Hippocampal formation (tissue), 2 donors: ENCODE data around the gene RBM10.
"Not testable (repeated sequence)": the region's sequence is repeated elsewhere in the genome, so short reads cannot be mapped to it uniquely, and the experiment has no call there.

ENCODE experiments used
- DNase-seq, 2 donors: peaks; one replicate each; lab custom pipeline; 2025; lab: John Stamatoyannopoulos, UW

Gene RBM10, protein sequence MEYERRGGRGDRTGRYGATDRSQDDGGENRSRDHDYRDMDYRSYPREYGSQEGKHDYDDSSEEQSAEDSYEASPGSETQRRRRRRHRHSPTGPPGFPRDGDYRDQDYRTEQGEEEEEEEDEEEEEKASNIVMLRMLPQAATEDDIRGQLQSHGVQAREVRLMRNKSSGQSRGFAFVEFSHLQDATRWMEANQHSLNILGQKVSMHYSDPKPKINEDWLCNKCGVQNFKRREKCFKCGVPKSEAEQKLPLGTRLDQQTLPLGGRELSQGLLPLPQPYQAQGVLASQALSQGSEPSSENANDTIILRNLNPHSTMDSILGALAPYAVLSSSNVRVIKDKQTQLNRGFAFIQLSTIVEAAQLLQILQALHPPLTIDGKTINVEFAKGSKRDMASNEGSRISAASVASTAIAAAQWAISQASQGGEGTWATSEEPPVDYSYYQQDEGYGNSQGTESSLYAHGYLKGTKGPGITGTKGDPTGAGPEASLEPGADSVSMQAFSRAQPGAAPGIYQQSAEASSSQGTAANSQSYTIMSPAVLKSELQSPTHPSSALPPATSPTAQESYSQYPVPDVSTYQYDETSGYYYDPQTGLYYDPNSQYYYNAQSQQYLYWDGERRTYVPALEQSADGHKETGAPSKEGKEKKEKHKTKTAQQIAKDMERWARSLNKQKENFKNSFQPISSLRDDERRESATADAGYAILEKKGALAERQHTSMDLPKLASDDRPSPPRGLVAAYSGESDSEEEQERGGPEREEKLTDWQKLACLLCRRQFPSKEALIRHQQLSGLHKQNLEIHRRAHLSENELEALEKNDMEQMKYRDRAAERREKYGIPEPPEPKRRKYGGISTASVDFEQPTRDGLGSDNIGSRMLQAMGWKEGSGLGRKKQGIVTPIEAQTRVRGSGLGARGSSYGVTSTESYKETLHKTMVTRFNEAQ

DNA sequence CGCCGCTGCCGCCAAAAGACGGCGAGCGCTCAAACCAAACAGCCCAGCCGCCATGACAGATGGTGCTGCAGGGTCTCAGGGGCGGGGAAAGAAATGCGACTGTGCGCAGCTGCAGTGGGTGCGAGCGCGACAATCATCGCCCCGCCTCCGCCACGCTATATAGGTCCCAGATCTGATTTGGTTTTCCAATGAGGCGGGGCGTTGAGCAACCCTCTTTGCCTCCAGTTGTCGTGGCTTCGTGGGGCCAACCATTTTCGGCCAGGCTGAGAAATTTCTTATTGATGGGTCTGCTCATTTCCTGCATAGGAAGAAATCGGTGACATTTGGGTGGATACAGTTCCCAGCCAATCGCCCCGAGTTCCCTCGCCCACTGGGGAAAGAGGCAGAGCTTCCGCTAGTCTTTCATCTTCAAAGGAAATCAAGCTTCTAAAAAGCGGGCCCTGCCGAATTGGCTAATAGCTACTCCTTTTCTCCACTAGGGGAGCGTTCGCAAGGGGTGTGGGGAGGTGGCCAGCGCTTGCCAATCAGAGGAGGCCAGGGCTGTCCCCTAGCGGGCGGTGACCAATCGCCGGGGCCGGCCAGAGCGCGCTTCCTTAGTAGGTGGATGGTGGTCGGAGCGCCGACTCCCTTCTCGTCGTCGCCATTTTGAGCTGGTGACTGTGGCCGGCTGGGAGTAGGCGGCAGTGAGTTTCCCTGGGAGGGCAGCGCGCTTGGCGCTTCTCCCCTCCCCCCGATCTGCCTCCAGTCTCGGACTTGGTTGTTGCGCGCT, at the start of gene RBM10, which contains the start of gene NDUFB11:
TSS of gene RBM10 (plus strand) at position 596 of the 769 bp plus-strand sequence. CDS start 2,261 bp downstream, outside the sequence.
TSS of gene NDUFB11 (minus strand) at position 77 of the 769 bp plus-strand sequence. CDS start at position 54, 23 bp downstream.
- peak; percentile 83 to 87 for DNase-seq

DNA sequence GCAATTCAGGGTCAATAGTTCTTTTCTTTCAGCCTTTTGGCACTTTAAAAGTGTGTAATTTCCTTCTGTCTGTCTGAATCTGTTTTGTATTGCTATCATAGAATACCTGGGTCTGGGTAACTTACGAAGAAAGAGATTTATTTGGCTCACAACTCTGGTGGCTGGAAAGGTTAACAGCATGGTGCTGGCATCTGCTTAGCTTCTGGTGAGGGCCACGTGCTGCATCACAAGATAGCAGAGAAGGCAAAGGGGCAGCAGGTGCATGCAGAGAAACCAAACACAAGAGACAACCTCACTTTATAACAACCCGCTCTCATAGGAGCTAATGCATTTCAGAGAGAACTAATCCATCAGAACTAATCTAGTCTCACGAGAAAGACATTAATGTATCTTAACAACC, 48.0 kb upstream of the RBM10 start:
- DNase-seq, result no peak

DNA sequence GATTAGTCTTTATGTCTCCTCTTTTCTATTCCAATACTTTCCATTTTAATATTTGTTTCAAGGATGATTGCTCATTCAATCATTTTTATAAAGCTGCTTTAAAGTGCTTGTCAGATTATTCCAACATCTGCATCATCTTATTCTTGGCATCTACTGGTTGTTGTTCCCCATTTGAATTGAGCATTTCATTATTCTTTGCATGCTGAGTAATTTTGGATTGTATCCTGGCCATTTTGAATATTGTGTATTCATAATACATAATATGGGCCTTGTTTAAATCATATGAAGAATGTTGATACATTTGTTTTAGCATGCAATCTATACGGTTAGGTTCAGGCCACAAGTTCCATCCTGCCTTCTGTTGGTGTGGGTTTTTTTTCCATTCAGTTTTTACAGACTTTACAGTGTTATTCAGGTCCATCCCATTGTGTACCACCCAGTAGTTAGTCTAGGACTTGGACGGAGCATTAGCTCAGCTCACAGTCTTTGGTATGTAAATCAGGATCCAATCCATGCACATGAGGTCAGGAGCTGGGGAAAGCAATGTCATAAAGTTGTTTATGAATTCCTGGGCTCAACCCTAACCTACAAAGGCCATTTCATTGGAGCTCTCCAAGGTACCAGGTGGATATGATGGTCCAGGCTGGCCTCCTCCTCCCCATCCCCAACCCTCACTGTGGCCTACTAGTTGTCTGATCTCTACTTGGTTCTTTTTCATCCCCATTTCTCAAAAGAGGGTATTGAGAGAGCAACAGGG, 46.5 kb upstream of the RBM10 start:
- DNase-seq, result no peak

DNA sequence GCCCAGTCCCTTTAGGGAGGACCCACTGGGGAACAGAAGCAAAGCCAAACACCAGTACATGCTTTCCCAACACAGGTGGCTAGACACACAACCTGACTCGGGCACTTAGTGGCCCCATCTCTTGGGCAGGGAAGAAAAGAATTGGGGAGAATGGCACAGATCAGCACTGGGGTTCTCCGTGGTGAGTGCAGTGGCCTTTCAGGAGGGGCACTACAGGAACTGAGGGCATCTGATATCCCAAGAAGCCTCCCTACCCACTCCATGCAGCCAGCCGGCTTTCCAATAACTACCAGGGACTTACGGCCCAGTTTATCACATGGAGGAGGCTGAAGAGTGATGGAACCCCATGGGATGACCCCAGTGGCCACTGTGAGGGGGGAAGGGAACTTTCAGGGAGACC, 43.8 kb upstream of the RBM10 start:
- no peak for DNase-seq

GRCh38 chrX:47110936-47111615, 33.9 kb upstream of the RBM10 start:
- DNase-seq, result not testable (repeated sequence)

DNA sequence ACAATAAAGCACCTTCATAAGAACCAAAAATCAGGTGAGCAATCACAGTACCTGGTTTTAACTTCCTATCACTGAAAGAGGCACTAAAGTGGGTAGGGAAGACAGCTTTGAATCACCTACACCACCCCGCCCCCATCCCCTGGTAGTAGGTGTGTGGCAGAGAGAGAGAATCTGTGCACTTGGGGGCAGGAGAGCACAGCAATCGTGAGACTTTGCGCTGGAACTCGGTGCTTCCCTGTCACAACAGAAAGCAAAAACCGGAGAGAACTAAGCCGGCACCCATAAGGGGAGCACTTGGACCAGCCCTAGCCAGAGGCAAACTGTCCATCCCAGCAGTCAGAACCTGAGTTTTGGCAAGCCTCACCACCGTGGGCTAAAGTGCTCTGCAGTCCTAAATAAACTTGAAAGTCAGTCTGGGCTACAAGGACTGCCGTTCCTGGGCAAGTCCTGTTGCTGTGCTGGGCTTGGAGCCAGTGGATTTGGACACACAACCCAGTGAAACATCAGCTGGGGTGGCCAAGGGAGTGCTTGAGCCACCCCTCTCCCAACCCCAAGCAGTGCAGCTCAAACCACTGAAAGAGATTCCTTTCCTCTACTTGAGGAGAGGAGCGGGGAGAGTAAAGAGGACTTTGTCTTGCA, 32.6 kb upstream of the RBM10 start:
- no peak for DNase-seq

DNA sequence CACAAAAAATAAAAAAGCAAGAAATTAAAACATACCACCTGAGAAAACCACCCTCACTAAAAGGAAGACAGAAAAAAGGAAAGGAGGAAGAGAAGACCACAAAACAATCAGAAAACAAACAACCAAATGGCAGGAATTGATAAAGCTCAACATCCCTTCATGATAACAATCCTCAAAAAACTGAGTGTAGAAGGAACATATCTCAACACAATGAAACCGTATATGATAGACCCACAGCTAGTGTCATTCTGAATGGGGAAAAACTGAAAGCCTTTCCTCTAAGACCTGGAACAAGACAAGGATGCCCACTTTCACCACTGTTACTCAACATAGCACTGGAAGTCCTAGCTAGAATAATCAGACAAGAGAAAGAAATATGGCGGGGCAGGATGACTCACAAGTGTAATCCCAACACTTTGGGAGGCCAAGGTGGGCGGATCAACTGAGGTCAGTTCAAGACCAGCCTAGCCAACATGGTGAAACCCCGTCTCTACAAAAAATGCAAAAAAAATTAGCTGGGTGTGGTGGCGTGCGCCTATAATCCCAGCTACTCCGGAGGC, 28.4 kb upstream of the RBM10 start:
- not testable (repeated sequence) for DNase-seq

- not testable (repeated sequence) for DNase-seq
These were observed 20.6 kb upstream of the RBM10 start for GRCh38 chrX:47124466-47124865.

DNA sequence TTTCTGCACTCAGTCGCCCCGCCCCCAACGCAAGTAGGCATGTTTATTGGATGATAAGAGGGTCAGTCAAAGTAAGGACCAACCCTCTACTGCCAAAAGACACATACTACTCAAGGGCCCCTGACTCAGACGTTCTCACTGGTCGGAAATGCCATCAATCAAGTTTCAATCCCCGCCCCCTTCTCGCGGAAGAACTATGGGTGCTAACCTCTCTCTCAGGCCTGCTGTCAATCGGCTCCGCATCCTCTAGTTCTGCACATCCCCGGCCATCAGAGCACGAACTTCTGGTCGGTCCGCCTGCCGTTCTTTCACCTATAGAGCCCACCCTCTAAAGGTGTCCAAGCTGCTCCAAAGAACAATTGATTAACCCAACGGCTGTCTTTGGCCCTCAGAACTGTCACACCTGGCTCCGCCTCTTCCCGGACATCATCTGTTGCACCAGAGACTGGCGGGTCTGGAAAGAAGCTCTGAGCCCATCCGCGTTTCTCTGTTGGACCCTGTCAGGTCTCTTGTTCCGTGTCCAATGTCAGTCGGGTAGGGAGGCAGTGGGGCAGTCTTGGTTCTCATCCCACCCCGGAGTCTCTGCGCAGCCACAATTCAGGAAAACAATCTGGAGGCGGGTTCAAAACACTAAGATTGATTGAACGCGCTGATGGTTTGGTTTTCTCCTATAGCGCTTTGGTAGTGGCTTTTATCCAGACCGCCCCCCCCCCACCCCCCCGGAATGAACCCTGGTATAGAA, 15.7 kb upstream of the RBM10 start:
- peak; percentile 81 to 86 for DNase-seq

GRCh38 chrX:47129899-47130358, 15.1 kb upstream of the RBM10 start:
- DNase-seq, result no peak

DNA sequence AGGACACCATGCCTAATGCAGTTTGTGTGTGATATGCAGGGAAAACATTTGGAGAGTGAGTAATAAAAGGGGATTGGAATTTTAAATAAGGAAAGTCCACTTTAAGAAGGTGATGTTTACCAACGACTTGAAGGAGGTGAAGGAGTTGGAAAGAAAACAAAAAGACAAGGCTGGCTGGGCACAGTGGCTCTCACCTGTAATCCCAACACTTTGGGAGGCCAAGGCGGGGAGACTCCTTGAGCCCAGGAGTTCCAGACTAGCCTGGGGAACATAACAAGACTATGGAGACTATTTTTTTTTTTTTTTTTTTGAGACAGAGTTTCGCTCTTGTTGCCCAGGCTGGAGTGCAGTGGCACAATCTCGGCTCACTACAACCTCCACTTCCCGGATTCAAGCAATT, 11.5 kb upstream of the RBM10 start:
- DNase-seq, result no peak

DNA sequence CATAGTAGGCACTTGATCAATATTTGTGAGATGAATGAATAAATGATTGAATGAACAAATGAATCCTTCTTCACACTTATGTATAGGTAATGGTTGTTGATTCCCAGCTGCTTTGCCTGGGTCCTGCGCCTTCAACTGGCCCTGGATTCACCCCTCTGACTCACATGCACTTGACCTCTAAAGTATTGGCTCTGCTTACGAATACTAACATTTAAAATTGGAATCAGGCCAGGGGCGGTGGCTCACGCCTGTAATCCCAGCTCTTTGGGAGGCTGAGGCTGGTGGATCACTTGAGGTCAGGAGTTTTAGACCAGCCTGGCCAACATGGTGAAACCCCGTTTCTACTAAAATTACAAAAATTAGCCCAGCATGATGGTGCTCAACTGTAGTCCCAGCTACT, 9.4 kb upstream of the RBM10 start:
- not testable (repeated sequence) for DNase-seq

DNA sequence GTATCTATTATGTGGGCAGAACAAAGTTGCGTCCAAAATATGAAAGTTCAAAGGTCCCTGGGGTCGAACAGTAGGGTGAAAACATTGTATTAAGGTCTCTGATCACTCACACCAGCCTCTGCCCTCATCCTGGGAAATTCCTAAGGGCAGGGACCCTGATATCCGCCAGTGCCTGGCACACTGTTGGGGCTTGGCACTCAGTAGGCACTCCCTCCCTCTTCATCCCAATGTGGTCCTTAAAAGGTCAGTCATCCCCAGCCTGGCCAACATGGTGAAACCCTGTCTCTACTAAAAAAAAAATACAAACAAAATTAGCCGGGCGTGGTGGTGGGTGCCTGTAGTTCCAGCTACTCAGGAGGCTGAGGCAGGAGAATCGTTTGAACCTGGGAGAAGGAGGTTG, 6.8 kb upstream of the RBM10 start:
- no peak for DNase-seq

DNA sequence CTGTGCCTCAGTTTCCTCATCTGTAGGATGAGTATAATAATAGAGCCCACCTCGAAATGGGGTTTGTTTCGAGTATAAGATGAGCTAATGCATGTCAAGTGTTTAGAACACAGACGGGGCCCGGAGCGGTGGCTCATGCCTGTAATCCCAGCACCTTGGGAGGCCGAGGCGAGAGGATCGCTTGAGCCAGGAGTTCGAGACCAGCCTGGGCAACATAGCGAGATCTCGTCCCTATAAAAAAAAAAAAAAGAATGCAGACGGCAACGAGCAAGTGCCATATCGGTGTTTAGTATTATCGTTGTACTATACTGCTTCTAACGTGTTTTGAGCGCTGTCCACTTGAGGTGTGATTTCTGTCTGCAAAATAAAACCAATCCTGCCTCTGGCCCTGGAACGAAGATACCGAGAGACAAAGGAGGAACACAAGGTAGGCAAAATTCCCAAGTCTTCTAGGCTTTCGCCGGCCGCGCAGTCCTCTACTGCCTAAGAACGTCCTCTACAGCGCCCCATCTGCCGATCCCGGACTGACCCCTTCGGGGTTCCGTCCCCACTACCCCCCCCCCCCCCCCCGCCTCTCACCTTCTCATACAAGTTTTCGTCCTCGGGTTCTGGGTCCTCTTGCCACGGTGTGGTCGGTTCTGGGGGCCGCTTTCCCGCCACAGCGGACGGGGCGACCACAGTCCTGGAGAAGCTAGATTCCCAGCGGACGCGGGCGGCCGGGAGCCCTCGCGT, 961 bp upstream of the RBM10 start:
- peak; percentile 42 to 81 for DNase-seq

GRCh38 chrX:47145395-47146120, 537 bp downstream of the RBM10 start:
- no peak for DNase-seq

- no peak for DNase-seq
These were observed 1.3 kb downstream of the RBM10 start for GRCh38 chrX:47146121-47146935.
